ENCODE measurements around the gene TMEM79.

GRCh38 chr1:156293098-156293434, 8.9 kb downstream of the TMEM79 start:
- TF ChIP-seq RAD21 (IDR thresholded peaks at IDR 0.05; ENCODE audit: low read length) (no peak), CTCF (conservative IDR thresholded peaks at IDR 0.05; ENCODE audit: low read depth, low read length) (no peak), CEBPB (IDR thresholded peaks at IDR 0.05; ENCODE audit: low read depth, low read length) (no peak), POLR2A (IDR thresholded peaks at IDR 0.05; ENCODE audit: low read depth, low read length) (no peak), MXI1 (IDR thresholded peaks at IDR 0.05; ENCODE audit: borderline replicate concordance, low read depth, low read length) (no peak), RCOR1 (IDR thresholded peaks at IDR 0.05; ENCODE audit: insufficient replicate concordance, low read length) (no peak), FOS (IDR thresholded peaks at IDR 0.05; ENCODE audit: low read depth, low read length) (no peak), RFX5 (IDR thresholded peaks at IDR 0.05; ENCODE audit: low read depth, low read length) (no peak), CHD1 (IDR thresholded peaks at IDR 0.05; ENCODE audit: low read depth, low read length) (no peak), SMC3 (IDR thresholded peaks at IDR 0.05; ENCODE audit: low read depth, low read length) (no peak), BHLHE40 (IDR thresholded peaks at IDR 0.05; ENCODE audit: low read depth, low read length) (no peak), USF2 (IDR thresholded peaks at IDR 0.05; ENCODE audit: low read depth, low read length) (no peak)

All from IMR-90 (cell line).